LNCaP clone FGC (cell line): Measurements from ENCODE around the gene DNAH6.
"Not testable (repeated sequence)": the region's sequence is repeated elsewhere in the genome, so short reads cannot be mapped to it uniquely, and the experiment has no call there.

ENCODE experiments used
- DNase-seq: peaks from one replicate; pipeline ENCODE4 v3.0.0-alpha.2; 2011; ENCODE audit warnings: low read depth
- H3K4me3 ChIP-seq: 2 replicates; pipeline ENCODE4 v1.5.1; 2011; ENCODE audit warnings: mild to moderate bottlenecking, low read depth, low read length, control low read depth
- TF ChIP-seq, protein P1 (sequence below): IDR thresholded peaks from 2 replicates; pipeline ENCODE4 v1.5.1; 2012; ENCODE audit warnings: mild to moderate bottlenecking; ENCODE audit not compliant: control insufficient read depth, insufficient read depth; ENCODE audit errors: extremely low read depth

DNAH6 gene

DNA sequence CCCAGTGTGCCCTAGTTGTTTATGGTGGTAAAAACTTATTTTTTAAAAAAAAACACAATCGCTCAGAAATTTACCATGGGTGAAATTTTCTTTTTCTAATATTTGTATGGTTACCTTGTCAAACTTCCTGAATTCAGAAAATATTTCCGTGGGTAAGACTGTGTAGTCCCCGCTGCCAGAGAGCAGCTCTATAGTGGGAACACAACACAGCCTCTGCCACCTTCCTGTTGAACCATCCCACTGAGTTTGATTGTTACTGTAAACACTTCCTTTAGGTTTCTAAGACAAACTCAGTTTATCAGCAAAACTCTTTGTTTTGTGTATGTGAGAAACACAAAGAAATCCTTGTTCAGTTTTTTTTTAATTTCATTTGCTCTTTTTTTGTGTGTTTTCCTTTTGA lies 17.9 kb downstream of the DNAH6 start:
- TF ChIP-seq, protein P1, sequence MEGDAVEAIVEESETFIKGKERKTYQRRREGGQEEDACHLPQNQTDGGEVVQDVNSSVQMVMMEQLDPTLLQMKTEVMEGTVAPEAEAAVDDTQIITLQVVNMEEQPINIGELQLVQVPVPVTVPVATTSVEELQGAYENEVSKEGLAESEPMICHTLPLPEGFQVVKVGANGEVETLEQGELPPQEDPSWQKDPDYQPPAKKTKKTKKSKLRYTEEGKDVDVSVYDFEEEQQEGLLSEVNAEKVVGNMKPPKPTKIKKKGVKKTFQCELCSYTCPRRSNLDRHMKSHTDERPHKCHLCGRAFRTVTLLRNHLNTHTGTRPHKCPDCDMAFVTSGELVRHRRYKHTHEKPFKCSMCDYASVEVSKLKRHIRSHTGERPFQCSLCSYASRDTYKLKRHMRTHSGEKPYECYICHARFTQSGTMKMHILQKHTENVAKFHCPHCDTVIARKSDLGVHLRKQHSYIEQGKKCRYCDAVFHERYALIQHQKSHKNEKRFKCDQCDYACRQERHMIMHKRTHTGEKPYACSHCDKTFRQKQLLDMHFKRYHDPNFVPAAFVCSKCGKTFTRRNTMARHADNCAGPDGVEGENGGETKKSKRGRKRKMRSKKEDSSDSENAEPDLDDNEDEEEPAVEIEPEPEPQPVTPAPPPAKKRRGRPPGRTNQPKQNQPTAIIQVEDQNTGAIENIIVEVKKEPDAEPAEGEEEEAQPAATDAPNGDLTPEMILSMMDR = no peak
- H3K4me3 ChIP-seq = no peak overlapping the region
- DNase-seq = no peak

DNA sequence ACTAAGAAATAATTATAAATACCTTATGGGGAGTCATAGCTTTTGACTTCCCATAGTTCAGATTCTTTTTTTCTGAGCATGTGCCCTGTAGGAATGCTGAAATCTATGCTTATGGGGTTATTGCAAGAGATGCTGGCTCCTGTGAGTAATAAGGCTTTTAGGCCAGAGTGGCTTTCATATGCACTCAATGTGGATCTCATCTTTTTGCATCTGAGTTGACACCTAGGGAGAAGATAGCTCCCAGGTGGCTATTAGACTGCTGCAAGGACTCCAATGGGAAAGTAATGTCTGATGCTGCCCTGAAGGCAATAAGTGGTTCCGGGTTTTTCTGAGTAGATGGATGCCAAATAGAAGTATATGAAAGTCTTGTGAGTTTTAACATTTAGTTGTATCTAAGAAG lies 21.0 kb downstream of the DNAH6 start:
- TF ChIP-seq, protein P1 = no peak
- no peak overlapping the region for H3K4me3 ChIP-seq
- DNase-seq = no peak

DNA sequence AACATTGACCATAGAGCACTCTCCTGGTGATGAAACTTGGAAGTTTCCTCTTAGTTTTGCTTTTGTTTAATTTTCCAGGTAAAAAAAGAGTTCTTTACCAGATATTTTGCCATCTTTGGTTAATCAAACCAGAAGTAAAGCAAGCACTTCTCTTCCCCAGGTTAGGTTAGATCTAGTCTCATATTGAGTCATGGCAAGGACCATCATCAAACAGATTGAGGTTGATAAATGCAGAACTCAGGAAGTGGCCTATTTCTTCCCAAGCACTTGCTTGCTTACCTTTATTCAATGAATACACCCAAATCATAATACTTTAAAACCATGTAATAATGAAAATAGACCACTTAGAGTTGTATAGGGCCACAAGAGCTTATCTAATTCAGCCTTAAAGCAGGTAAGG lies 23.4 kb downstream of the DNAH6 start:
- H3K4me3 ChIP-seq = no peak overlapping the region
- no peak for DNase-seq
- TF ChIP-seq, protein P1 = no peak

DNA sequence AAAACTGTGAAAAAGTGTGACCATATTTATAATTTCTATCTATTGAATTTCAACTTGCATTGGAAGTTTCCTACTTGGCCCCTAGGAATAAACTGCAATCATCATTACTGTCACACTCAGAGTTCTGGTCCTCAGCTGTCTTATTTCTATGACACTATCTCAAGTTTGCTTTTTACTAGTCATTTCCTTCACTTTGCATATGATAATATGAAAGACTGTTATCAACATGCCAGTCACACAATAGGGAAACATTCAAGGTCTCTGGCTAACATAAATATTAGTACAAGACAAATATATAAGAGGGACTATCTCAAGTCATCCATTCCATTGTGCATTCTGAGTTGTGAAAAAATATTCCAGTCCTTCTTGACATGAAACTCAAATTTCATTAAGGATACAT lies 28.7 kb downstream of the DNAH6 start:
- no peak for DNase-seq
- TF ChIP-seq, protein P1 = no peak
- no peak overlapping the region for H3K4me3 ChIP-seq

DNA sequence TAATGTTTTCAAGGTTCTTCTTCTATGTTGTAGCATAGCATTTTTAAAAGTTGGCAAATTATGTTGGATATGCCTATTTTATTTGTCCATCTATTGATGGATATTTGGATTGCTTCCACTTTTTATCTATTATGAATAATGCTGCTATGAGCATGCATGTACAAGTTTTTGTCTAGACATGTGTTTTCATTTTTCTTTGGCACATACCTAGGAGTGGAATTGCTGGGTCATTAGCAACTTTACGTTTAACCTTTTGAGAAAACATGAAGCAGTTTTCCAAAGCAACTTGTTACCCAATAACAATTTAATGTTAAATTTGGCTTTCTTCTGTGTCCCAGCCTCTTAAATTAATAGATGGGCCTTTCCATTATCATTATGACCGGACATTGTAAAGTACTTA lies 30.3 kb downstream of the DNAH6 start:
- DNase-seq = no peak
- TF ChIP-seq, protein P1 = no peak
- no peak overlapping the region for H3K4me3 ChIP-seq

DNA sequence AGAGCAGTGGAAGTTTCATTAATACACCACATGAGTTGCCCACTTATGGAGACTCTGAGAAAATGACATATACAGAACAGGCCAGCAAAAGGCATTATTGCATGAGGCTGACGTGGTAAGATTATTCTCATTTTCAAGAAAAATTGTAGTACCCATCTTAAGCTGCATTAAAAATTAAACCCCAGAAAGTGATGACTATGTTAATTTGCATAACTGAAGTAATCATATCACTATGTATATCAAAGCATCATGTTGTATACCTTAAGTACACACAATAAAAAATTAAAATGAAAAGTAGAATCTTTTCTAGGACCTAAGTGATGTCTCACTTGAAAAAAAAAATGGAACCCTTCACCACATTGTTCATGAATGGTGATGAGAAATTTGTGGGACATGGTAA lies 32.0 kb downstream of the DNAH6 start:
- no peak for DNase-seq
- TF ChIP-seq, protein P1 = no peak
- H3K4me3 ChIP-seq = no peak overlapping the region

DNA sequence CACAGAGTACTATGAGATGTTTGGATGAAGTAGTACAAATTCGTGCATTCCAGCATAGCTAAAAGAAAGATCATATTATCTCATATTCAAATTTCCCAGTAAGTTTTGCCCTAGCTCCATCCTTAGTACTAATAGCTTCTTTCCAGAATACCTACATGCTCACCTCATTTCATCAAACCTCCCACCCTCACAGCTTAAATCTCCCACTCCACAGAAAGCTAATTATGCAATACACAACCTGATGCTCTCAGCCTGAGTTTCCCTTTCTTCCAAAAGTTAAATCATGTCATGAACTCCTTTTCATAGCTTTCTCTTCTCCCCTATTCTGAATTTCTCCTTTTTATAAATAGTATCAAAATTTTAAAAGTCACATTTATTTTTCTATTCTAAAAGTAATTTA lies 34.6 kb downstream of the DNAH6 start:
- no peak for DNase-seq
- TF ChIP-seq, protein P1 = no peak
- H3K4me3 ChIP-seq = no peak overlapping the region

DNA sequence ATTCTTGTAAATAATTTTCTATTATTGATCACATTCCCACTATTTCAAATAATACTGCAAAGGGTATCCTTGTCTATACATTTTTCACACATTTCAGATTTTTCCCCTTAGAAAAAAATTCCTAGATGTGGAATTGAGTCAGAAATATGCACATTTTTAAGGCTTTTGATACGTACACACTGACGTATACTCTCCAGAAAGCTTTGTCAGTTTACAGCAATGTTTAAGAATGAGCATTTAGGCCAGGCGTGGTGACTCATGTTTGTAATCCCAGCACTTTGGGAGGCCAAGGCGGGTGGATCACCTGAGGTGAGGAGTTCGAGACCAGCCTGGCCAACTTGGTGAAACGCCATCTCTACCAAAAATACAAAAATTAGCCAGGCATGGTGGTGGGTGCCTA lies 35.2 kb downstream of the DNAH6 start:
- not testable (repeated sequence) for H3K4me3 ChIP-seq, DNase-seq
